Stomach (tissue), 9 donors: ENCODE measurements around the gene CHRNA10. TPM values are rescaled to one million over a fixed set of nuclear protein-coding genes. Genes with fewer than 3 reads are reported as not detected.

Experiments used
- DNase-seq, 2 donors: peaks; one replicate each; pipeline versions ENCODE4 v3.0.0 to v3.0.0-alpha.2; 2013 to 2019
- H3K27ac ChIP-seq, 5 donors: fragments of 200-600 bp in 4 of 5; sonication (generic) in 4 of 5; one replicate each; pipeline ENCODE4 v1.5.1; 2013 to 2019; ENCODE audit warnings: mild to moderate bottlenecking in 1 of 5, moderate library complexity in 1 of 5
- H3K27me3 ChIP-seq, 3 donors: fragments of 200-600 bp; sonication (generic); one replicate each; pipeline ENCODE4 v1.5.1; 2017 to 2019; ENCODE audit warnings: mixed run types in 1 of 3
- H3K36me3 ChIP-seq, 4 donors: fragments of 200-600 bp; sonication (generic); 1 replicate in 3 of 4; 2 replicates in 1 of 4; pipeline ENCODE4 v1.5.1; 2016 to 2019
- H3K4me1 ChIP-seq, 4 donors: fragments of 200-600 bp; sonication (generic); one replicate each; pipeline ENCODE4 v1.5.1; 2016 to 2019
- H3K4me3 ChIP-seq, 4 donors: fragments of 200-600 bp; sonication (generic) in 3 of 4; one replicate each; pipeline ENCODE4 v1.5.1; 2016 to 2019; ENCODE audit warnings: mild to moderate bottlenecking in 1 of 4
- H3K9me3 ChIP-seq, 4 donors: fragments of 200-600 bp; sonication (generic); one replicate each; pipeline ENCODE4 v1.5.1; 2016 to 2019
- EP300 ChIP-seq: sonication (generic); formaldehyde crosslinking; IDR thresholded peaks from one replicate; pipeline ENCODE4 v1.6.1; 2017; ENCODE audit warnings: antibody characterized with exemption
- POLR2A ChIP-seq, 4 donors: fragments of 450-650 bp; IDR thresholded peaks; one replicate each; pipeline ENCODE4 v1.6.1; 2016; ENCODE audit warnings: antibody characterized with exemption in 4 of 4, control low read depth in 2 of 4, mild to moderate bottlenecking in 1 of 4, moderate library complexity in 1 of 4
- POLR2AphosphoS5 ChIP-seq, 3 donors: sonication (generic); formaldehyde crosslinking; IDR thresholded peaks; one replicate each; pipeline ENCODE4 v1.6.1; 2016; ENCODE audit warnings: antibody characterized with exemption in 3 of 3
- WGBS, 5 donors: extraction: QIAGEN DNeasy Blood & Tissue Kit in 3 of 5; methylation state at CpG; one replicate each; pipeline versions ENCODE4 v1.1.5 to v1.1.7; 2013 to 2018; 5-methylcytosine and 5-hydroxymethylcytosine counted together
- intact Hi-C: fragments of 100-400 bp; cut with DNase I; formaldehyde crosslinking; loops from one replicate; pipeline ENCODE4 v1.15.1; 2023; ENCODE audit warnings: low total_unique reads
- polyA plus RNA-seq, 3 donors: library from polyadenylated mRNA; stranded (reverse); fragments of 200-250 nt; gene quantifications; one replicate each; pipeline ENCODE4 v1.2.3, GENCODE V29; 2013
- total RNA-seq, 5 donors: library from RNA; depleted of rRNA; stranded (reverse); fragments of >200 nt; gene quantifications; one replicate each; pipeline versions ENCODE4 v1.1.0 to v1.2.3, GENCODE V29; 2014 to 2016
- TF ChIP-seq, protein P1 (sequence below), 7 experiments: fragments of 450-650 bp in 4 of 7; fragments of 200-600 bp in 3 of 7; sonication (generic) in 3 of 7; IDR thresholded peaks; one replicate each; pipeline ENCODE4 v1.5.1; 2016 to 2019; ENCODE audit warnings: antibody characterized with exemption in 7 of 7, control low read depth in 2 of 7, mild to moderate bottlenecking in 1 of 7
- donor health status: healthy with polysubstance abuse.
- donor health status: Bipolar disorder and iron deficiency.
- donor health status: healthy.

Gene CHRNA10
- total and polyA plus RNA-seq, 8 donors = 0.18 to 22.6 (median 1.1) TPM; not detected in 2

DNA sequence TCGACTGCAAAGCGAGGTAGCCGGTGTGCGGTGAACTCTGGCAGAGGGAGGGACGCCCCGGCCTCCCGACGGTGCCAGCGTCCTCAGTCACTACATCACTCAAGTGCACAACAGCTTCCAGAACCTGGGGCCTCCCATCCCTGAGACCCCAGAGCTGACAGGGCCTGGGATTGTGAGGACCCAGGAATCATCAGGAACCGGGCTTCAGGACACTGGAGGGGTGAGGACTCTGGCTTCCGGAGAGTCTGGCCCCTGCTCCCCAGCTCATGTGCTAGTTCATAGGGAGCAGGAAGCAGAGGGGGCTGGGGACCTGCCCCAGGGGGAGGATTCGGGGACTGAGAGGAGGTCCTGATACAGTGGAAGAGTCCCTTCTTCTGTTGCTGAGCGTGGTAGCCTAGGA is 34.0 kb downstream of the CHRNA10 start:
- H3K4me1 ChIP-seq = peaks cover 0 to 7% (median 4%) of the 10 kb centered on the region in 4 donors
- intact Hi-C loops = no loop called here
- WGBS, 5 donors = 77 to 83% (median 82%) methylated on average over 12 to 13 of the region's 13 CpGs
- no peak for DNase-seq
- no peak overlapping the region for H3K4me3 ChIP-seq
- H3K9me3 ChIP-seq = no peaks in the 10 kb centered on the region
- H3K27me3 ChIP-seq = peaks cover 0 to 7% (median 0%) of the 10 kb centered on the region in 3 donors
- H3K36me3 ChIP-seq = no peaks in the 10 kb centered on the region
- no peak overlapping the region for H3K27ac ChIP-seq
- TF ChIP-seq EP300 = no peak
- no peak for TF ChIP-seq POLR2A (IDR thresholded peaks at IDR 0.05)
- TF ChIP-seq, protein P1, sequence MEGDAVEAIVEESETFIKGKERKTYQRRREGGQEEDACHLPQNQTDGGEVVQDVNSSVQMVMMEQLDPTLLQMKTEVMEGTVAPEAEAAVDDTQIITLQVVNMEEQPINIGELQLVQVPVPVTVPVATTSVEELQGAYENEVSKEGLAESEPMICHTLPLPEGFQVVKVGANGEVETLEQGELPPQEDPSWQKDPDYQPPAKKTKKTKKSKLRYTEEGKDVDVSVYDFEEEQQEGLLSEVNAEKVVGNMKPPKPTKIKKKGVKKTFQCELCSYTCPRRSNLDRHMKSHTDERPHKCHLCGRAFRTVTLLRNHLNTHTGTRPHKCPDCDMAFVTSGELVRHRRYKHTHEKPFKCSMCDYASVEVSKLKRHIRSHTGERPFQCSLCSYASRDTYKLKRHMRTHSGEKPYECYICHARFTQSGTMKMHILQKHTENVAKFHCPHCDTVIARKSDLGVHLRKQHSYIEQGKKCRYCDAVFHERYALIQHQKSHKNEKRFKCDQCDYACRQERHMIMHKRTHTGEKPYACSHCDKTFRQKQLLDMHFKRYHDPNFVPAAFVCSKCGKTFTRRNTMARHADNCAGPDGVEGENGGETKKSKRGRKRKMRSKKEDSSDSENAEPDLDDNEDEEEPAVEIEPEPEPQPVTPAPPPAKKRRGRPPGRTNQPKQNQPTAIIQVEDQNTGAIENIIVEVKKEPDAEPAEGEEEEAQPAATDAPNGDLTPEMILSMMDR (IDR thresholded peaks at IDR 0.05) = no peak
- TF ChIP-seq POLR2AphosphoS5 (IDR thresholded peaks at IDR 0.05) = no peak

DNA sequence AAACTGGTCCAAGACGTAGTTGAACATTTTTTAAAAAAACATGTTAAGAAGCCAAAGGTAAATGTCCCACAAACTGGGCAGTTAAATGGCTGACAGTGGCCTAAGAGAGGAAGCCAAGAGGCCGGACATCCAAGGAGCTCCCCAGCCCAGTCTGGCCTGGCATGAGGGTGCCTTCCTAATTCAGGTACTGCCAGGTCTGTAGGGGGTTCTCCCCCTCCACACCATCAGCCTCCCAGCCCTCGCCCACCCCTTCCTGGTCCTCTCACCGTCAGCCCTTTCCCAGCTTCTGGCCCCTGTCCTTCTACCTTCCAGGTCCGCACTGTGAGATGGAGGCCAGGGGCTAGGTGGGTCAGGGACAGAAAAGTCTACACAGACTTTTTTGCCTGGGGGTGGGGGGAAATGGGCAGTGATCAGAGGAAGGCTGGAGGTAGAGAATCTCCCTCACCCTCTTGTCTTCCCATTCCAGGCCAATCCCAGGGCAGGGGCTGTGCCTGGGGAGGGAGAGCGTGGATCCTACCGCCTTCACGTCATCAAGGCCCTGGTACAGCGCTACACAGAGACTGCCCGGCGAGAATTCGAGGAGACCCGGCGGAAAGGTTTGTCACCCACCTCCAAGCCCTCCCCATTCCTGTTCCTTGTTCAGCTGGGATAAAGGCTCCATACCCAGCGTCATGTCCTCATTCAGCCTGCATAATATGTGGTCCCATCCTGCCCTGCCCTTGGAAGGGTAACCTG is 35.4 kb downstream of the CHRNA10 start:
- Histone ChIP-seq H3K4me1 (no peaks in the 10 kb centered on the region), H3K27ac (no peak overlapping the region), H3K9me3 (no peaks in the 10 kb centered on the region), H3K36me3 (no peaks in the 10 kb centered on the region), H3K27me3 (no peaks in the 10 kb centered on the region), H3K4me3 (no peak overlapping the region)
- 87 to 97% (median 93%) methylated on average over 12 to 15 of the region's 15 CpGs for WGBS, 5 donors
- TF ChIP-seq EP300 (no peak), POLR2A (IDR thresholded peaks at IDR 0.05) (no peak), POLR2AphosphoS5 (IDR thresholded peaks at IDR 0.05) (no peak)
- TF ChIP-seq, protein P1 (IDR thresholded peaks at IDR 0.05) = no peak
- intact Hi-C loops = no loop called here
- DNase-seq = no peak

DNA sequence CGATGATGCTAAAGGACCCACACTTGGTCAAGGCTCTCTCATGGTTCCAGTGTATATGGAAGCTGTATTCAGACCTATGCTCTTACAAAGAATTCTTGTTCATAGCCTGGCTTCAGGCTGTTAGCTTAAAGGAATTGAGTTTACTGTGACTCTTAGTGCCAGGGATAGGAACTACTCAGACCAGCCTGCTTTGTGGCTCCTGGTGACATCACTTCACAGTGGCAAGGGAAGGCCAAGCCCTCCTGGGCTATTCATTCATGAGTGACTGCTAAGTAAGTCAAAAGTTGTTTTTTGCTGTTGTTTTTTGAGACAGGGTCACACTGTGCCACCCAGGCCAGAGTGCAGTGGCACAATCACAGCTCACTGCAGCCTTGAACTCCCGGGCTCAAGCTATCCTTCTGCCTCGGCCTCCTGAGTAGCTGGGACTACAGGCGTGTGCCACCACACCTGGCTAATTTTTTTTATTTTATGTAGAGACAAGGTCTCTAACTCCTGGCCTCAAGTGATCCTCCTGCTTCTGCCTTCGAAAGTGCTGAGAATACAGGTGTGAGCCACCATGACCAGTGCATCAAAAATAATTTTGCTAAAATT is 39.0 kb downstream of the CHRNA10 start:
- no peaks in the 10 kb centered on the region for H3K4me1 ChIP-seq
- H3K27ac ChIP-seq = no peak overlapping the region
- 86 to 94% (median 91%) methylated on average over 5 of the region's 5 CpGs for WGBS, 5 donors
- TF ChIP-seq POLR2AphosphoS5 (IDR thresholded peaks at IDR 0.05) (no peak), POLR2A (IDR thresholded peaks at IDR 0.05) (no peak), EP300 (no peak)
- TF ChIP-seq, protein P1 (IDR thresholded peaks at IDR 0.05) = no peak
- H3K9me3 ChIP-seq = no peaks in the 10 kb centered on the region
- H3K36me3 ChIP-seq = no peaks in the 10 kb centered on the region
- DNase-seq = no peak
- H3K27me3 ChIP-seq = no peaks in the 10 kb centered on the region
- intact Hi-C loops = no loop called here
- no peak overlapping the region for H3K4me3 ChIP-seq

DNA sequence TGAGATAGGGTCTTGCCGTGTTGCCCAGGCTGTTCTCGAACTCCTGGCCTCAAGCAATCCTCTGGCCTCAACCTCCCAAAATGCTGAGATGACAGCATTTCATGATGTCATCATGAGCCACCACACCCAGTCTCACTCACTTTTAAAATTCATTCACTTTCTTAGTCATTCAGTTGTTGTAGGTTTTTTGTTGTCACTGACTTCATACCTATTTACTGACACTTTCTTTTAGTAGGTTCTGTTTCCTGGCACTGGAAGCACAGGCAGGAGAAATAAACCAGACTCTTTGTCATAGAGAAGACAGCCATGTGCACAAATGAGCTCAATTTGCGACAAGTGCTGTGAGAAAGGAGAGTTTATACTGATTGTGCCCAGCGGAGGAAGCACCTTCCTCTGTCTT is 39.9 kb downstream of the CHRNA10 start:
- no peaks in the 10 kb centered on the region for H3K4me1 ChIP-seq
- no peaks in the 10 kb centered on the region for H3K36me3 ChIP-seq
- no peak for DNase-seq
- 80 to 93% (median 90%) methylated on average over 4 of the region's 4 CpGs for WGBS, 5 donors
- TF ChIP-seq, protein P1 (IDR thresholded peaks at IDR 0.05) = no peak
- TF ChIP-seq POLR2AphosphoS5 (IDR thresholded peaks at IDR 0.05) = no peak
- no peak for TF ChIP-seq POLR2A (IDR thresholded peaks at IDR 0.05)
- TF ChIP-seq EP300 = no peak
- intact Hi-C loops = no loop called here
- H3K27ac ChIP-seq = no peak overlapping the region
- H3K27me3 ChIP-seq = no peaks in the 10 kb centered on the region
- no peaks in the 10 kb centered on the region for H3K9me3 ChIP-seq
- no peak overlapping the region for H3K4me3 ChIP-seq
